CD14-positive monocyte (primary cell): ENCODE results near the gene NDUFB10. TPM values are rescaled to one million over a fixed set of nuclear protein-coding genes. Genes with fewer than 3 reads are reported as not detected.
A peak's percentile ranks its signal among the peaks of the same experiment; 100 is the strongest.

Source experiments
- DNase-seq, 3 donors: peaks; one replicate each; pipeline ENCODE4 v3.0.0-alpha.2; 2011 to 2022
- H2AFZ ChIP-seq: 2 replicates; pipeline ENCODE4 v1.6.0; 2012; ENCODE audit warnings: mild to moderate bottlenecking, low read depth, low read length, inconsistent platforms; ENCODE audit not compliant: insufficient read depth, poor library complexity, severe bottlenecking
- H3K27ac ChIP-seq, 2 donors: 1 replicate in 1 of 2; 2 replicates in 1 of 2; pipeline ENCODE4 v1.5.1; 2012 to 2013; ENCODE audit warnings: low read length in 2 of 2, control low read depth in 1 of 2, inconsistent platforms in 1 of 2, low read depth in 1 of 2, mild to moderate bottlenecking in 1 of 2
- H3K27me3 ChIP-seq, 2 donors: one replicate each; pipeline versions ENCODE4 v1.6.0 to v1.6.1; 2011 to 2013; ENCODE audit warnings: low read length in 2 of 2; ENCODE audit not compliant: control insufficient read depth in 2 of 2, insufficient read depth in 2 of 2
- H3K36me3 ChIP-seq, 2 donors: replicated peaks in 1 of 2; 1 replicate in 1 of 2; 2 replicates in 1 of 2; pipeline versions ENCODE4 v1.5.1 to v1.6.1; 2012 to 2013; ENCODE audit warnings: low read length in 2 of 2, control low read depth in 1 of 2, inconsistent platforms in 1 of 2, mild to moderate bottlenecking in 1 of 2; ENCODE audit not compliant: insufficient read depth in 2 of 2, control insufficient read depth in 1 of 2
- H3K4me1 ChIP-seq, 2 donors: 1 replicate in 1 of 2; 2 replicates in 1 of 2; pipeline versions ENCODE4 v1.5.1 to v1.6.1; 2012 to 2013; ENCODE audit warnings: low read length in 2 of 2, control low read depth in 1 of 2, inconsistent platforms in 1 of 2, mild to moderate bottlenecking in 1 of 2, moderate library complexity in 1 of 2; ENCODE audit not compliant: insufficient read depth in 2 of 2, control insufficient read depth in 1 of 2
- H3K4me2 ChIP-seq: replicated peaks from 2 replicates; pipeline ENCODE3; 2012; ENCODE audit warnings: low read length, moderate library complexity, mild to moderate bottlenecking; ENCODE audit not compliant: poor library complexity, severe bottlenecking; ENCODE audit errors: extremely low read depth
- H3K4me3 ChIP-seq, 3 experiments: fragments of 200-600 bp in 1 of 3; sonication (generic) in 1 of 3; replicated peaks in 1 of 3; 1 replicate in 2 of 3; 2 replicates in 1 of 3; pipeline ENCODE4 v1.5.1; 2011 to 2013; ENCODE audit warnings: low read length in 3 of 3, mild to moderate bottlenecking in 3 of 3, control low read depth in 2 of 3, low read depth in 2 of 3, inconsistent platforms in 1 of 3, moderate library complexity in 1 of 3
- H3K79me2 ChIP-seq: 2 replicates; pipeline ENCODE4 v1.6.0; 2012; ENCODE audit warnings: mild to moderate bottlenecking, control low read depth, inconsistent platforms, low read length, moderate library complexity; ENCODE audit not compliant: insufficient read depth
- H3K9ac ChIP-seq: 2 replicates; pipeline ENCODE4 v1.6.0; 2017; ENCODE audit warnings: low read length, mild to moderate bottlenecking; ENCODE audit not compliant: insufficient read depth, poor library complexity, severe bottlenecking
- H3K9me3 ChIP-seq, 2 donors: replicated peaks in 1 of 2; 1 replicate in 1 of 2; 2 replicates in 1 of 2; pipeline versions ENCODE4 v1.5.1 to v1.6.1; 2012 to 2013; ENCODE audit warnings: low read length in 2 of 2, control low read depth in 1 of 2; ENCODE audit not compliant: control insufficient read depth in 1 of 2, insufficient read depth in 1 of 2
- H4K20me1 ChIP-seq: 2 replicates; pipeline ENCODE4 v1.6.0; 2012; ENCODE audit warnings: mild to moderate bottlenecking, low read length, control low read depth, moderate library complexity; ENCODE audit not compliant: insufficient read depth
- H3K27ac Mint-ChIP-seq, 7 donors: one replicate each; pipeline ENCODE4 v1.8.0; 2020; ENCODE audit warnings: mild to moderate bottlenecking in 7 of 7, mixed read lengths in 7 of 7, moderate library complexity in 6 of 7, inconsistent platforms in 2 of 7
- H3K27me3 Mint-ChIP-seq, 3 donors: one replicate each; pipeline ENCODE4 v1.8.0; 2021 to 2022; ENCODE audit warnings: low read depth in 3 of 3, mild to moderate bottlenecking in 3 of 3, mixed read lengths in 3 of 3, moderate library complexity in 3 of 3, inconsistent platforms in 1 of 3
- H3K36me3 Mint-ChIP-seq, 2 donors: one replicate each; pipeline ENCODE4 v1.8.0; 2020; ENCODE audit warnings: mixed read lengths in 2 of 2, inconsistent platforms in 1 of 2, mild to moderate bottlenecking in 1 of 2
- H3K4me1 Mint-ChIP-seq: one replicate; pipeline ENCODE4 v1.8.0; 2020; ENCODE audit warnings: mild to moderate bottlenecking, mixed read lengths
- H3K4me3 Mint-ChIP-seq, 2 donors: one replicate each; pipeline ENCODE4 v1.8.0; 2020; ENCODE audit warnings: mild to moderate bottlenecking in 2 of 2, mixed read lengths in 2 of 2, moderate library complexity in 1 of 2
- H3K9me3 Mint-ChIP-seq, 7 donors: one replicate each; pipeline ENCODE4 v1.8.0; 2020 to 2022; ENCODE audit warnings: mixed read lengths in 7 of 7, mild to moderate bottlenecking in 6 of 7, moderate library complexity in 6 of 7, inconsistent platforms in 2 of 7
- CTCF ChIP-seq: fragments of 200-600 bp; IDR thresholded peaks from one replicate; pipeline ENCODE4 v1.8.0; 2022; ENCODE audit warnings: antibody characterized with exemption, mild to moderate bottlenecking
- WGBS: methylation state at CpG from one replicate; pipeline ENCODE4 v1.1.5; 2013; ENCODE audit warnings: missing lambda C conversion rate; ENCODE audit not compliant: insufficient coverage; 5-methylcytosine and 5-hydroxymethylcytosine counted together
- intact Hi-C, 2 donors: fragments of 100-400 bp; cut with micrococcal nuclease; formaldehyde crosslinking; loops; one replicate each; pipeline versions ENCODE4 v1.15.0 to v1.15.1; 2023
- polyA plus RNA-seq, 3 donors: library from polyadenylated mRNA; depleted of rRNA in 1 of 3; unstranded in 2 of 3; stranded (reverse) in 1 of 3; fragments of 300-500 nt in 2 of 3; fragments of >200 nt in 1 of 3; fragmentation: Illumina TruSeq in 2 of 3; gene quantifications; 1 replicate in 2 of 3; 2 replicates in 1 of 3; pipeline ENCODE4 v1.2.3, GENCODE V29; 2012 to 2021

NDUFB10 gene
- polyA plus RNA-seq, 3 donors = 121 to 215 (median 186) TPM

- WGBS = 42% methylated on average over 4 of the region's 8 CpGs
- Histone ChIP-seq H3K4me1 (no peaks in the 10 kb centered on the region), H3K9ac (no peak overlapping the region), H3K4me3 (no peak overlapping the region), H3K4me2 (no peak overlapping the region), H3K79me2 (no peaks in the 10 kb centered on the region), H4K20me1 (no peaks in the 10 kb centered on the region), H3K36me3 (no peaks in the 10 kb centered on the region), H2AFZ (no peak overlapping the region), H3K27me3 (peaks cover 15 to 50% of the 10 kb centered on the region in 2 donors), H3K9me3 (peaks cover 0 to 11% of the 10 kb centered on the region in 2 donors), H3K27ac (no peak overlapping the region)
- Mint-ChIP-seq H3K4me1 (no peaks in the 10 kb centered on the region), H3K27me3 (peaks cover 43 to 66% (median 59%) of the 10 kb centered on the region in 3 donors), H3K27ac (peak overlapping the region in 2 of 7 donors; percentile 5 to 64), H3K9me3 (peaks cover 0 to 5% (median 0%) of the 10 kb centered on the region in 7 donors), H3K36me3 (no peaks in the 10 kb centered on the region), H3K4me3 (peak overlapping the region in 1 of 2 donors; percentile 2)
- no peak for TF ChIP-seq CTCF
- intact Hi-C loops = no loop called here
- DNase-seq = no peak
These were observed 44.4 kb upstream of the NDUFB10 start for GRCh38 chr16:1914988-1915387.

GRCh38 chr16:1915732-1916639, 43.4 kb upstream of the NDUFB10 start:
- intact Hi-C loops = no loop called here
- Histone ChIP-seq H2AFZ (no peak overlapping the region), H3K4me3 (no peak overlapping the region), H3K27ac (no peak overlapping the region), H3K4me2 (no peak overlapping the region), H4K20me1 (no peaks in the 10 kb centered on the region), H3K27me3 (peaks cover 15 to 60% of the 10 kb centered on the region in 2 donors), H3K9ac (no peak overlapping the region), H3K79me2 (no peaks in the 10 kb centered on the region), H3K4me1 (no peaks in the 10 kb centered on the region), H3K36me3 (no peaks in the 10 kb centered on the region), H3K9me3 (peaks cover 0 to 11% of the 10 kb centered on the region in 2 donors)
- Mint-ChIP-seq H3K27ac (no peak overlapping the region), H3K4me3 (peak overlapping the region in 1 of 2 donors; percentile 73), H3K9me3 (peaks cover 0 to 9% (median 1%) of the 10 kb centered on the region in 7 donors), H3K36me3 (no peaks in the 10 kb centered on the region), H3K4me1 (peaks cover 5% of the 10 kb centered on the region), H3K27me3 (peaks cover 53 to 76% (median 69%) of the 10 kb centered on the region in 3 donors)
- no peak for TF ChIP-seq CTCF
- DNase-seq = no peak
- WGBS = 72% methylated on average over 24 of the region's 25 CpGs
